HG03378 (cell line): ENCODE measurements around the gene NCOA4.
A peak's percentile ranks its signal among the peaks of the same experiment; 100 is the strongest.
"Not testable (repeated sequence)": the region's sequence is repeated elsewhere in the genome, so short reads cannot be mapped to it uniquely, and the experiment has no call there.

ENCODE experiments used
- ATAC-seq: cut with Tn5 transposase; IDR thresholded peaks from one replicate; pipeline ENCODE4 v1.9.1; 2021; ENCODE audit warnings: mild to moderate bottlenecking, moderate library complexity; ENCODE audit not compliant: unreplicated experiment

NCOA4 gene

DNA sequence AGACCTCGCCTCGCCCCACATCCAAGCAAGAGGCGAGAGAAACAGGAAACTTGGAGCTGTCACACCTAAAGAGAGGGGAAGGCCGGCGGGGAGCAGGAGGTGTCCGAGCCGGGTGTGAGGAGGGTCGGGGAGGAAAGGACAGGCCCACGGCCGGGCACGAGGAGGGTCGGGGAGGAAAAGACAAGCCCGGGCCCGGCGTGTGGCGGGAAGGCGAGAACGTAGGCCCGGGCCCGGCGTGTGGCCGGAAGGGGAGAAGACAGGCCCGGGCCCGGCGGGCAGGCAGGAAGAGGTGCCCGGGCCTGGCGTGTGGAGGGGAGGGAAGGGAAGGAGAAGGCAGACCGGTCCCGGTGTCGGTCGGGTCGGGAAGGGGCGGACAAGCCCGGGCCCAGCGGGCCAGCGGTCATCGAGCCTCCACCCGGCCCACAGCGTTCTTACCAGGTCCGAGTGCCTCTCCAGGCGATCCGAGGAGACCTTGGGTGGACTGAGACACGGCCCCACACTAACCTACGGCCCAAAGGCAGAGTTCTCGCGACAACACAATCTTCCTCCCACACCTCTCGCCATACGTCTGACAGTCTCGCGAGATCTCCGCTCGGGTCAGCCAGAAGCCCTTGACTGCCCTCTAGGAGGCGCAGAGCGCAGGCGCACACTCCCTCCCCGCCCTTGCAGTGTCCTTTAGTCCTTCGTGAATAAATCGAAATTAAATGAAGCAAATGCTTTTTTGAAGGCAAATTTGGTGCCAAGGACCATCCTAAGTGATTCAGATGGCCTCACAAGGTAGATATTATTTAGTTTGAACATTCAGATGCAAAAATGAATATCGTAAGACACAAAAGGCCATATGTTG lies at the start of gene NCOA4:
NCOA4 (minus strand) TSS at position 533 of the 847 bp plus-strand sequence. CDS start 13,943 bp downstream, outside the sequence.
- peak; percentile 97 for ATAC-seq

DNA sequence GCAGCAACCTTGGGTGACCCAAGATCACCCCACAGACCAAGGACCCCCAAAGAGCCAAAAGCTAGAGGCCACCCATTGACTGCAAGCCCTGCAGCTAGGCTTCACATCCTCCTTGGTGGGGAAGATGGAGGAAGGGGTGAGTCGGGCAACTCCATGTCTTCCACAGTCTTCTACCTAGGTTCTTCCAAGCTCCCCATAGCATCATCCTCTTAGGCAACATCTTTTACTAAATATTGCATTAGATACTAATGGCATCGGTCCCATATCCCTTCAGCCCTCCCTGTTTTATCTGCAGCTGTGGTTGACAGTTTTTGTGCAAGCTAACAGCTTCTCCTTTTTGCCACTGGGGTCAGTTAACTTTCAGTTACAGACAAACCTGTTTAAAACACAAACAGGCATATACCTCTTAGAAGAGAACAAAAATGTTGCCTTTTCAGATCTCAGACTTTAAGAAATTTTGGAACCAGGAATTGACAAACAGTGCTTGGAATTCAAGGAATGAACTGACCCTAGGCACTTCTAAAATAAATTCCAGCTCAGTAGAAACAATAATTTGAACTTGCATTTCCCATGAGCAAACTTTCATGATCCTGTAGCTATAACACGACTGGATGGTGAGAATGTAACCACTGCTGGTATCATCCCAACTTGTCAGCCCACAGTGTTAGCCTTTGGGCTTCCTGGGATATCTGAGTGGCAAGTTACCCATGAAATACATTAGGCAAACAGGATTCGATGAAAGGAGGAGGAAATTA lies 49.6 kb upstream of the NCOA4 start:
- ATAC-seq: no peak

DNA sequence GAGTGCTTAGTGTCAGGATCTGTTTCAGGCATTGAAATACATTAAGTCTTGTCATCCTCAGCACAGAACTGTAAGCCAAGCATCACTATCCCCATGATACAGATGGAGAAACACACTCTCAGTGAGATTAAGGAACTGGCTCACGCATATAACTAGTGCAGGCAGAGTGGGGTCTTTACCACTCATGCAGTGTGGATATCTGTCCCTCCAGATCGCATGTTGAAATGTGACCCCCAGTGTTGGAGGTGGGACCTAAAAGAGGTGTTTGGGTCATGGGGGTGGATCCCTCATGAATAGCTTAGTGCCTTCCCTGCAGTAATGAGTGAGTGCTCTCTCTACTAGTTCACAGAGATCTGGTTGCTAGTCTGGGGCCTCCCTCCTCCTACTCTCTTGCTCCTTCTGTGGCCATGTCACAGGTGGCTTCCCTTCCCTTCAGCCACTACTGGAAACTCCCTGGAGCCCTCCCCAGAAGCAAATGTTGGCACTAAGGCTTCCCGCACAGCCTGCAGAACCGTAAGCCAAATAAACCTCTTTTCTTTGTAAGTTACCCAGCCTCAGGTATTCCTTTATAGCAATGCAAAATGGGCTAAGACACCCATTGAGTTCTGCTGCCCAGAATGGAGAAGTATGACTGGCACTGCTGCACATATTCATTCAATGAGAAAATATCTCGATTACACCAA lies 47.4 kb upstream of the NCOA4 start:
- ATAC-seq: no peak

DNA sequence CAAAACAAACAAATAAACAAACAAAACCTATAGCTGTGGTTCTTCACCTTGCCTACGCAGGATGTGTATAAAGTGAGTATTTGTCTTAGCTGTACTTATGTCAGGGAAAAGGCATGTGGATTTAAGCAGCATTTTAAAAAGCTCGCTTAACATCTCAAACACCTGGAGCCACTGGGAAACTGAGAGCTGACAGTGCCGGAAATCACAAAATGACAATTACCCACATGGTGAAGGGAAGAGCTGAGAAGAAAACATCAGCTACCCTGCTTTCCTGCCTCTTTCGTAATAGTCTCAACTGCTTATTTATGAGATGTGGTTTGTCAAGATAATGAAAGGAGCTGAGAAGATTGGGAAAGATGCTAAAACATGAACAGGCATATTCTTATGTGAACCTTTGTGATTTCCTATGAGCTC lies 46.7 kb upstream of the NCOA4 start:
- ATAC-seq: no peak

DNA sequence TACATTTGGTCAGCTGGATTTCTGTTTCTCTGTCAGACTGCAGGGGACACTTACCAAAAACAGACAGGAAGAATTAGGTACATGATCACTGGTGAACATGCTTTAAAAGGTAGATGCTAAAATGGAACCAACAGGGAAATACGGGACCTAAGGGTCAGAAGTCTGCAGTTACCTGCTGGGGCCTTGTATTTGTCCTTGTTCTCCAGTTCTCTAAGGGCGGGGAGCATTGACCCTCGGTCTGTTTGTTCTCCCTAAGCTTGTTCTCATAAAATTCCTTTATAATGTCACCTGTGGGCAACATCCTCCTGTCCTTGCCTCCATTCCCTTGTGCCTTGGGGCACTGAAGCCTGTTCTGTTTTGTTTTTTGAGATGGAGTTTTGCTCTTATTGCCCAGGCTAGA lies 45.4 kb upstream of the NCOA4 start:
- ATAC-seq: no peak

DNA sequence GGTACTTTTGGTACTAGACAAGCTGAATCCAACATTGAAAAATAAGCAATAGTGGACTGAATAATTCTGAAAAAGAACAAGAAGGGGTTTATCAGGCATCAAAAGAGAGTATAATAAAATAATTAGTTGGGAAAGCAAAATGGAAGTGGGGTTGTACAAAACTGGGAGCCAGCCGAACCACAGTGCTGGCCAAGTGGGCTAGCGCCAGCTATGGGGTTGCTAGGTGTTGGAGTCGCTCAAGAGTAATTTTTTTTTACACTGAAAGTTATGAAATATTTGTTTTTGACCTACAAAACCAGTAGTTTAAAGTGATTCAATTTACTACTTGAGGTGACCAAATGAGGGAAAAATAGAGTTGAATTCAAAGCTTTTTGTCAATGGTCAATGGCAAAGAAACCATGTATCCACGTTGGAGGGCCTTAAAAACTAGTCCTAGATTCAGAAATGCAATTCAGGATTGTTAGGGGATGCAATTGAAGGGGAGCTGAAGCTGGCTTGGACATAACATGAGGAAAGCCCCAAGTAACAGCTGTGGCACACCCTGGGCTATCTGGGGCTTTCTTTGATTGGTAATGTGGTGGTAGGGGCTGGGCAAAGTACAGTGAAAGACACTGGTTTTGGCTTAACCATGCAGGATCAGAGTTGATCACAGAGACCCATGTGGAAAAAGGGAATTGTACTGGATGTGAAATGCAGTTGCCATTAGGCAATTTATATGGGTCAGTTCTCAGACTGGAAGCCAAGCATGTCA lies 43.9 kb upstream of the NCOA4 start:
- ATAC-seq: no peak

DNA sequence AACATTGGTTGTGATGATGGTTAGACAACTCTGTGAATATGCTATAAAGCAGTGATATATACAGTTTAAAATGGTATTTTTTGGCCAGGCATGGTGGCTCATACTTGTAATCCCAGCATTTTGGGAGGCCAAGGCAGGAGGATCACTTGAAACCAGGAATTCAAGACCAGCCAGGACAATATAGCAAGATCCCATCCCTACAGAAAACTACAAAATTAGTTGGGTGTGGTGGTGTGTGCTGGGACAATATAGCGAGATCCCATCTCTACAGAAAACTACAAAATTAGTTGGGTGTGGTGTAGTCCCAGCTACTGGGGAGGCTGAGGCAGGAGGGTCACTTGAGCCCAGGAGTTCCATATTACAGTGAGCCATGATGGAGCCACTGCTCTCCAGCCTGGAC lies 43.1 kb upstream of the NCOA4 start:
- no peak for ATAC-seq

DNA sequence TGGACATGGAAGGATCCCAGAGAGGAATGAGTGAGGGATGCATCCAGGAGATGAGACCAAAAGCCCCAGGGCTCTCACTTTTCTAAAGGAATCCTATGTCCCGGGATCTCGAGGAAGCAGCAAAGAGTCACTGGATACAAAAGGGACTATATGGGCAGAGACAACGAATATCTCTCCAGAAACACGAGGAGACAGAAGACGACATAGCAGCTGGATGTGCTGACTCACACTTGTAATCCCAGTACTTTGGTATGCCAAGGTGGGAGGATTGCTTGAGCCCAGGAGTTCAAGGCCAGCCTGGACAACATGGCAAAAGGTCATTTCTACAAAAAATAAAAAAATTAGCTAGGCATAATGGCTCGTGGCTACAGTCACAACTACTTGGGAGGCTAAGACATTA lies 40.3 kb upstream of the NCOA4 start:
- no peak for ATAC-seq

DNA sequence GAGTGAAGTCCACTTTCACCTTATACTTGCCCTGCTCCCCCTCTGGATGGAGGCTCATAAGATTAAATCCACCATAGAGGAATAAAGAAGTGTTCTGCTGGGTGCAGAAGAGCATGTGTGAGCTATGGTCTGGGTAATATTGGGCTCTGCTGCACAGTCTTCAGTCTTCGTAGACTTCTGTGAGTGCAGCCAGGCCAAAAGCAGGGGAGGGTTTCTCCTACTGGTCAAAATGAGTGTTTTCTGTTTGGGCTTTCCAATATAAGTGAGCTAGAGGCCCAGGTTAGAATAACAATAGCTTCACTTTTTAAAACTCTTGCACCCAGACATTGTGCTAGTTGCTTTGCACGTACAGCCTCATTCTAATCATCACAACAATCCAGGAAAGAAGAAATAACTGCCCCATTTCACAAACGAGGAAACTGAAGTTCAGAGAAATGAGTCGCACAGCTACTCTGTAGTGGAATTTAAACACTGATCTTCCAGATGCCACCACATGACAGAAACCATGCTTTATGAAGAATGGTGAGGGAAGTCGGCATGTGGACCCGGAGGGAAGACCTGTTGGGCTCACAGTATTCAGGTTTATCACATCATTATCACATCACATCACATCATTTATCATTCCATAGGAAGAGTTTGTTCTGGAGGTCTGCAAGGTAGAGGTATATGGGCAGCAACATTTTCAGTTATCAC lies 39.5 kb upstream of the NCOA4 start:
- ATAC-seq: no peak

DNA sequence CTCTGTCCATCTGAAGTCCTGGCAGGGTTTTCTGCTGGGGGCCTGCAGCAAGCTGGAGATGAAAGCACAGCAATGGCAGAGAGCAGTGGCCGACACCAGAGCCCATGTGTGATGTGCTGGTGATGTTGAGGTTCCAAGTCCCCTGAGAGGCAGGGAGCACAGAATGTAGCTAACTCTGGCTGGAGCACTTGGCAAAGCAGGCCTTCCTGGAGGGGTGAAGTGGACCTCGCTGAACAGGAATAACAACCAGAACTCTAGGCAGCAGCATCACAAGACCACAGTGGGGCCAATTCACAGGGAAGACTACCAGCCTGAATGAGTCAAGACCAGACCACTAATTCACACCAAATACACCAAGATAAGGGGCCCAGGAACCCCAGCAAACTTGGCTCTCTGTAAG lies 38.5 kb upstream of the NCOA4 start:
- ATAC-seq: no peak

DNA sequence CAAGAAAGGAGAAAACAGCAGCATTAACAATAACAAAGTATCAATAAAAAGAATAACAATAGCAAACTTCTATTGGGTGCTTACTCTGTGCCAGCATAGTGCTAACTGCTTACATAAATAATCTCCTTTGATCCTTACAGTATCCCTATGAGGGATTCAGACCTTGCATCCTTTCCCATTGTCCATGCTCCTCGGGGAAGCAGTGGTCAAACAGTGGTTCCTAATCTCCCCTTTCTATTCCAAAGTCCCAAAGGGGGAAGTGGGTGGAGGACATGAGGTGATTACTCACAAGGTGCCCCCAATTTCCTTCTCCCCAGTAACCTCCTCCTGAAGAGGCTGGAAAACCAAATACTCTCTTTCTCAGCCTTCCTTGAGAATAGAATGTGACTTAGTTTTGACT lies 37.7 kb upstream of the NCOA4 start:
- ATAC-seq: no peak

DNA sequence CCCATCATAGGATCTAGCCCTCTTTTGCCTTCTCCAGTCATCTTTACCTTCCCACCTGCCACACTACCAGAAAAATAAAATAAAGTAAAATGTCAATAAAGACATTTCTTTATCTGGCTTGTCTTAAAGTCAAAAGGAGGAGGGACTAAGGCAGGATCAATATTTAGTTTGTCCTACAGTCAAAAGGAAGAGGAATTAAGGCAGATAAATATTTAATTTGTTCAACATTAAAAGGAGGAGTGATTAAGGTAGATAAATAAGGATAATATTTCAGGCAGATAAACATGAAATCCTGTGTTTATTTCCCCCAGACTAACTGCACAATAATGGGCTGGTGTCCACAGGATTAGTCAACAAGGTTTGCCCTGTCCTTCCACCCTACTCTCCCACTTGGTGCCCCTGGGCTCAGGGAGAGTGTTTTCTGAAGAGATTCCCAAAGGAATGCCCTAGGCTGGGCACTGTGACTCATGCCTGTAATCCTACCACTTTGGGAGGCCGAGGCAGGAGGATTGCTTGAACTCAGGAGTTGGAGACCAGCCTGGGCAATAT lies 33.9 kb upstream of the NCOA4 start:
- no peak for ATAC-seq

DNA sequence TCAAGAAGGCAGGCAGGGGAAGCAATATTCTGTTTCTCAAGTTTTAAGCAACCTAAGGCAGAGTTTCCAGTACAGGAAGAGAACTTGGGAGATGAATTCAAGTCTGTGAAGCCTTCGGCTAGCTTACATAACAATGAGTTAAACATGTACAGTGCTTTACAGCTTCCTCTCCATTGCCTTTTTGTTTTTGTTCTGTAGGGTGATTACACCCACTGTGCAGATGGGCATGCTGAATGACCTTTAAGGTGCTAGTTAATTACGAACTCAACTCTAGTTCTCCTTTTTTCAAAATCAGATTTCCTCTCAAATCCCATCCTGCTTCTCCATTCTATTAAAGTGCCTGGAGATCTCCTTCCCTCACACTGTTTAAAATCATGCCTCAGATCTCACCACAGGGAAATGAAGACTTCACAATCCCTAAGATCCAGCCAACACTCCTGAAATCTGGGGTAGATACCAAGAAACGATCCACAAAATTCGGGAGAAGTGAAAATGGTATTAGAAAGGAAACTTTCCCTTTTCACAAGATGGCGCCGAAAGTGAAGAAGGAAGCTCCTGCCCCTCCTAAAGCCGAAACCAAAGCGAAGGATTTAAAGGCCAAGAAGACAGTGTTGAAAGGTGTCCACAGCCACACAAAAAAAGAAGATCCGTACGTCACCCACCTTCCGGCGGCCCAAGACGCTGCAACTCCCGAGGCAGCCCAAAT lies 32.5 kb upstream of the NCOA4 start:
- ATAC-seq: no peak

DNA sequence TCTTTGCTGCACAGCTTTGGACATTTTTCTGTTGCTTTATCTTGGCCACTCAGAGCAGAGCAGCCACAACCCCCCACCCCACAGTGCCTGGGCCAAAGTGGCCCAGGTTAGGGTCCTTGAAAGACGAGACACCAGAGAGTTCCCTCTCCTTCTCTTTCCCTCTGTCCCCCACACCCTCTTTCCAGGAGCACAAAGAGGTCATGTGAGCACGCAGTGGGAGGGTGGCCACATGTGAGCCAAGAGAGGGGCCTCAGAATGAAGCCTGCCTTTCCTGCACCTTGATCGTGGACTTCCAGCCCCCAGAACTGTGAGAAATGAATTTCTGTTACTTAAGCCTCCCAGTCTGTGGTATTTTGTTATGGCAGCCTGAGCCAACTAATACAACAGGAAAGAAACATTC lies 30.3 kb upstream of the NCOA4 start:
- ATAC-seq: no peak

DNA sequence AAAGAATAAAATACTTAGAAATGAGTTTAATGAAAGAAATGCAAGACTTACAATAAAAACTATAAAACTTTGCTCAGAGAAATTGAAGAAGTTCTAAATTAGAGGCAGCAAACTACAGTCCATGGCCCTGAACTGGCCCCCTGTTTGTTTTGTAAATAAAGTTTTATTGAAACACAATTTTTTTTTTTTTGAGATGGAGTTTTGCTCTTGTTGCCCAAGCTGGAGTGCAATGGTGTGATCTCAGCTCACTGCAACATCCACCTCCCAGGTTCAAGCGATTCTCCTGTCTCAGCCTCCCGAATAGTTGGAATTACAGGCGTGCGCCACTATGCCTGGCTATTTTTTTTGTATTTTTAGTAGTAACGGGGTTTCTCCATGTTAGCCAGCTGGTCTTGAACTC lies 27.5 kb upstream of the NCOA4 start:
- not testable (repeated sequence) for ATAC-seq

DNA sequence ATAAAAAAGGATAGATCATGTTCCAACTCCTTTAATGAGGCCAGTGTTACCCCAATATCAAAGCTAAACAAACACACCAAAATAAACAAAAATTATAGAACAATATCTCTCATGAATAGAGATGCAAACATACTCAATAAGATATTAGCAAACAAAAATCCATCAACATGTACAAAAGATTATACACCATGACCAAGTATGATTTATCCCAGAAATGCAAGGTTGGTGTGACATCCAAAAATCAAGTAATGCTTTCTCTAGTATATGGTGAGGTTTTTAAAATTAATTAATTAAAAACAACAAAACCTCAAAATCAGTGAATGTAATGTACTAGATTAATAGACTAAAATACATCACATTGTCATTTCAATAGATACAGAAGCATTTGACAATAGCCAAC lies 26.6 kb upstream of the NCOA4 start:
- no peak for ATAC-seq

DNA sequence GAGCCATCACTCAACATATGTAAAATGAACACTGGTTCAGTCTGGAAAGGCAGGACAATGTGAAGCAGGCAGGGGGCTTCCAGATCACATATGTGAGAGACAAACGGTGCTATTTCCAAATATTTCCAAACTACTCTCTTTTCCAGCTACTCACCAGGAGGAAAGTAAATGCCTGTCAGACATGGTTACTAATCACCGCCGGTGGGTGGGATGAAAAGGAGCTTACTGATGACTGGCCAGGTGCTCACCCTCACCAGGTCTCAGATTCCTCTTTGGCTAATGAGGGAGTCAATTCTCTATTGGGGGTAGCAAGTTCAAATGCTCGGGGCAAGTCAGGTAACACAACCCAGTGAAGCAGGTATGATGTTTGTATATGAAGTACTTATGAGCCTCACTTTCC lies 25.3 kb upstream of the NCOA4 start:
- ATAC-seq: no peak

DNA sequence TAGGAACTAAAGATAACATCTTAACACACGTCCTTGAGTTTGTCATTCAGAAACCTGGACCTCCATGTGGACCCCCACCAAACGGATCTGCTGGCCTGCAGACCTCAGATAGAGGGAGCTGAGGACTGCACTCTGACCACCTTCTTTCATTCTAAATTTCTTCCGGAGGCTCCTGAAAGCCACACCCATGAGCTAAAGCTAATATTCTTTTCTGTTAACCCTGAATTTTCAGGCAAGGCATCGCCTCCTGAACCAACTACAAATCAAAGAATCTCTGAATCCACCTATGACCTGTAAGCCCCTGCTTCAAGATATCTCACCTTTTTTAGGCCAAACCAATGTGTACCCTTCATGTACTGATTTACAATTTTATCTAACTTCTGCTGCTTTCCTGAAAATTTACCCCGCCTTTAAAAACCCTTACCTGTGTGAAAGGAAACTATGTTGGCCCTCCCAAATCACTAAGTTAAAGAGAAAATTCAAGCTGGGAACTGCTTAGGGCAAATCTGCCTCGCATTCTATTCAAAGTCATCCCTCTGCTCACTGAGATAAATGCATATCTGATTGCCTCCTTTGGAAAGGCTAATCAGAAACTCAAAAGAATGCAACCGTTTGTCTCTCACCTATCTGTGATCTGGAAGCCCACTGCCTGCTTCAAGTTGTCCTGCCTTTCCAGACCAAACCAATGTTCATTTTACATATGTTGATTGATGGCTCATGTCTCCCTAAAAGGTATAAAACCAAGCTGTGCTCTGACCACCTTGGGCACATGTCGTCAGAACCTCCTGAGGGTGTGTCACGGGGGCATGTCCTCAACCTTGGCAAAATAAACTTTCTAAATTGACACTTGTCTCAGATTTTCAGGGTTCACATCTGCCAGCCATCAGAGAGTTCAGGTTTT lies 23.4 kb upstream of the NCOA4 start:
- no peak for ATAC-seq
